ENCODE measurements around the gene ATG10. TPM values are rescaled to one million over a fixed set of nuclear protein-coding genes. Genes with fewer than 3 reads are reported as not detected.

The ATG10 gene
- total and polyA plus RNA-seq, 2 of the 13 experiments (the other 11 are each of a cell fraction or from before 2014, with no cell fraction given) = 2.0 to 5.7 TPM

- POLR2A ChIA-PET = no interaction called here
- Histone ChIP-seq H3K9me3 (ENCODE audit: low read length) (no peaks in the 10 kb centered on the region), H3K36me3 (replicated peaks in 1 of 2; ENCODE audit: control insufficient read depth in 1 of 2, insufficient read depth in 2 of 2, low read length in 2 of 2) (no peaks in the 10 kb centered on the region), H3K4me2 (ENCODE audit: low read depth, low read length) (no peak overlapping the region), H3K9ac (ENCODE audit: insufficient read depth, low read depth, low read length) (no peak overlapping the region), H4K20me1 (ENCODE audit: insufficient read depth, low read length) (no peaks in the 10 kb centered on the region), H3K4me3 (replicated peaks in 1 of 3; ENCODE audit: insufficient read depth in 1 of 3, low read depth in 2 of 3, low read length in 3 of 3) (no peak overlapping the region), H3K27ac (ENCODE audit: extremely low read length, insufficient read depth, low read length) (no peak overlapping the region), H3K27me3 (ENCODE audit: control insufficient read depth in 1 of 2, insufficient read depth in 2 of 2, low read length in 2 of 2) (no peaks in the 10 kb centered on the region), H3K79me2 (ENCODE audit: insufficient read depth, low read length) (no peaks in the 10 kb centered on the region), H3K4me1 (ENCODE audit: insufficient read depth, low read length) (0 out of 2 replicates have a peak, but pooled peaks cover 4% of the 10 kb centered on the region), H2AFZ (ENCODE audit: low read length) (no peak overlapping the region)
- FAIRE-seq (no peak), ATAC-seq (no peak), DNase-seq (ENCODE audit: low spot score) (no peak)
- 78% methylated on average over 2 of the region's 2 CpGs for WGBS (ENCODE audit: low lambda C conversion rate)
- BruUV-seq (replicated peaks) = no TSS peak
- CTCF ChIA-PET (ENCODE audit: low intra/inter-chr PET ratio, low total read pairs) = no interaction called here
- intact Hi-C loops (cut with micrococcal nuclease; ENCODE audit: unreplicated experiment) (no loop called here), in situ Hi-C loops (cut with HindIII; ENCODE audit: extremely low pct_ligation_motif_present, low pct_unique_long_range_greater_than_20kb) (no loop called here)
- TF ChIP-seq RFX1 (IDR thresholded peaks at IDR 0.05) (no peak), GATAD1 (CRISPR knock-in tag; IDR thresholded peaks at IDR 0.05) (no peak)
These were observed 103.1 kb downstream of the ATG10 start for GRCh38 chr5:82074950-82075349.

DNA sequence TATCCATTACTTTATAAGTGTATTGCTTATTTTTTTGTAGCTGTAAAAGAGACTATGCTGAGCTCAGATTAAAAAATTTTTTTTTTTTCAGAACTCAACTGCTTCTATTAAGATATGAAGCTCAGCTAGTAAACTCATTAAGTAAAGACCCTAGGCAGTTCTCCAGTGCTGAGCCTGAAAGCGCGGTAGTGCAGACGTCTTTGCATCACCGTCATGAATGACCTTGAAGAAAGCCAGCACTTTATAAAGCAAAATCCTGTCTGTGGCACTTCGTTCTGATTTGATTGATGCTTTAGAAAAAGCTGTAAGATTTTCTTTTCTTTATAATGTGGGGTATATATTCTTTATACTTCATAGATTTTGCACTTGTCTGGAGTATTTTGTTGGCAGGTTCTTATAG is 105.7 kb downstream of the ATG10 start:
- POLR2A ChIA-PET = no interaction called here
- H3K79me2 ChIP-seq (ENCODE audit: insufficient read depth, low read length) = no peaks in the 10 kb centered on the region
- no peaks in the 10 kb centered on the region for H3K9me3 ChIP-seq (ENCODE audit: low read length)
- H3K36me3 ChIP-seq (replicated peaks in 1 of 2; ENCODE audit: control insufficient read depth in 1 of 2, insufficient read depth in 2 of 2, low read length in 2 of 2) = no peaks in the 10 kb centered on the region
- H3K27me3 ChIP-seq (ENCODE audit: control insufficient read depth in 1 of 2, insufficient read depth in 2 of 2, low read length in 2 of 2) = no peaks in the 10 kb centered on the region
- no peak for ATAC-seq
- in situ Hi-C loops (cut with HindIII; ENCODE audit: extremely low pct_ligation_motif_present, low pct_unique_long_range_greater_than_20kb) (no loop called here), intact Hi-C loops (cut with micrococcal nuclease; ENCODE audit: unreplicated experiment) (no loop called here)
- CTCF ChIA-PET (ENCODE audit: low intra/inter-chr PET ratio, low total read pairs) = no interaction called here
- H4K20me1 ChIP-seq (ENCODE audit: insufficient read depth, low read length) = no peaks in the 10 kb centered on the region
- no peak for DNase-seq (ENCODE audit: low spot score)
- 0 out of 2 replicates have a peak, but pooled peaks cover 4% of the 10 kb centered on the region for H3K4me1 ChIP-seq (ENCODE audit: insufficient read depth, low read length)
- no peak overlapping the region for H2AFZ ChIP-seq (ENCODE audit: low read length)
- no peak for FAIRE-seq
- no TSS peak for BruUV-seq (replicated peaks)
- no peak overlapping the region for H3K27ac ChIP-seq (ENCODE audit: extremely low read length, insufficient read depth, low read length)
- WGBS (ENCODE audit: low lambda C conversion rate) = 85% methylated on average over 5 of the region's 5 CpGs
- H3K9ac ChIP-seq (ENCODE audit: insufficient read depth, low read depth, low read length) = no peak overlapping the region
- no peak overlapping the region for H3K4me3 ChIP-seq (replicated peaks in 1 of 3; ENCODE audit: insufficient read depth in 1 of 3, low read depth in 2 of 3, low read length in 3 of 3)
- H3K4me2 ChIP-seq (ENCODE audit: low read depth, low read length) = no peak overlapping the region
- TF ChIP-seq MED13 (CRISPR knock-in tag; IDR thresholded peaks at IDR 0.05) (no peak), RFX5 (IDR thresholded peaks at IDR 0.05; ENCODE audit: low read depth, low read length) (no peak), ZNF800 (CRISPR knock-in tag; IDR thresholded peaks at IDR 0.05) (no peak), ZNF652 (CRISPR knock-in tag; IDR thresholded peaks at IDR 0.05; ENCODE audit: borderline replicate concordance, low read depth) (no peak), ZNF260 (CRISPR knock-in tag; IDR thresholded peaks at IDR 0.05; ENCODE audit: borderline replicate concordance, low read depth) (no peak), ZNF646 (CRISPR knock-in tag; IDR thresholded peaks at IDR 0.05) (no peak), ZNF850 (CRISPR knock-in tag; conservative IDR thresholded peaks at IDR 0.05) (no peak)
- TF ChIP-seq, protein P1, sequence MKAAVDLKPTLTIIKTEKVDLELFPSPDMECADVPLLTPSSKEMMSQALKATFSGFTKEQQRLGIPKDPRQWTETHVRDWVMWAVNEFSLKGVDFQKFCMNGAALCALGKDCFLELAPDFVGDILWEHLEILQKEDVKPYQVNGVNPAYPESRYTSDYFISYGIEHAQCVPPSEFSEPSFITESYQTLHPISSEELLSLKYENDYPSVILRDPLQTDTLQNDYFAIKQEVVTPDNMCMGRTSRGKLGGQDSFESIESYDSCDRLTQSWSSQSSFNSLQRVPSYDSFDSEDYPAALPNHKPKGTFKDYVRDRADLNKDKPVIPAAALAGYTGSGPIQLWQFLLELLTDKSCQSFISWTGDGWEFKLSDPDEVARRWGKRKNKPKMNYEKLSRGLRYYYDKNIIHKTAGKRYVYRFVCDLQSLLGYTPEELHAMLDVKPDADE (CRISPR knock-in tag; IDR thresholded peaks at IDR 0.05) = no peak
